Measurements from ENCODE around the gene USP15.

- TF ChIP-seq CTCF (IDR thresholded peaks at IDR 0.05) (no peak), POLR2A (IDR thresholded peaks at IDR 0.05) (no peak), EP300 (IDR thresholded peaks at IDR 0.05) (no peak)
Observed at GRCh38 chr12:62305778-62306177, 45.6 kb downstream of the USP15 start.

All from stomach (tissue), 4 donors.